Stimulated activated effector memory CD8-positive, alpha-beta T cell treated with anti-CD3 and anti-CD28 coated beads, Interleukin-12 subunit alpha, Interleukin-12 subunit beta, amount 100 ng/mL, for 72 hours (primary cell): ENCODE data around the gene INPP5D.

ENCODE experiments used
- ATAC-seq: fragments of 150-1000 bp; cut with Tn5 transposase; 2 replicates; pipeline ENCODE4 v1.10.0; 2021
- DNase-seq, 2 donors: peaks; one replicate each; pipeline ENCODE4 v3.0.0; 2021 to 2022; ENCODE audit warnings: low spot score in 2 of 2
- H3K27ac Mint-ChIP-seq: one replicate; pipeline ENCODE4 v1.8.0; 2022; ENCODE audit warnings: mild to moderate bottlenecking, mixed read lengths
- H3K36me3 Mint-ChIP-seq: one replicate; pipeline ENCODE4 v1.8.0; 2022; ENCODE audit warnings: mild to moderate bottlenecking, mixed read lengths
- H3K4me1 Mint-ChIP-seq: one replicate; pipeline ENCODE4 v1.8.0; 2022; ENCODE audit warnings: mixed read lengths
- H3K4me3 Mint-ChIP-seq: one replicate; pipeline ENCODE4 v1.8.0; 2022; ENCODE audit warnings: mild to moderate bottlenecking, mixed read lengths
- H3K9me3 Mint-ChIP-seq: one replicate; pipeline ENCODE4 v1.8.0; 2022; ENCODE audit warnings: mixed read lengths

The INPP5D gene

GRCh38 chr2:233223059-233223894 lies 163.1 kb downstream of the INPP5D start:
- ATAC-seq (no peak), DNase-seq (no peak)
- H3K27ac Mint-ChIP-seq = no peak overlapping the region
- peaks cover 16% of the 10 kb centered on the region for H3K4me1 Mint-ChIP-seq
- peaks cover 6% of the 10 kb centered on the region for H3K36me3 Mint-ChIP-seq
- H3K4me3 Mint-ChIP-seq = no peak overlapping the region
- H3K9me3 Mint-ChIP-seq = no peaks in the 10 kb centered on the region

DNA sequence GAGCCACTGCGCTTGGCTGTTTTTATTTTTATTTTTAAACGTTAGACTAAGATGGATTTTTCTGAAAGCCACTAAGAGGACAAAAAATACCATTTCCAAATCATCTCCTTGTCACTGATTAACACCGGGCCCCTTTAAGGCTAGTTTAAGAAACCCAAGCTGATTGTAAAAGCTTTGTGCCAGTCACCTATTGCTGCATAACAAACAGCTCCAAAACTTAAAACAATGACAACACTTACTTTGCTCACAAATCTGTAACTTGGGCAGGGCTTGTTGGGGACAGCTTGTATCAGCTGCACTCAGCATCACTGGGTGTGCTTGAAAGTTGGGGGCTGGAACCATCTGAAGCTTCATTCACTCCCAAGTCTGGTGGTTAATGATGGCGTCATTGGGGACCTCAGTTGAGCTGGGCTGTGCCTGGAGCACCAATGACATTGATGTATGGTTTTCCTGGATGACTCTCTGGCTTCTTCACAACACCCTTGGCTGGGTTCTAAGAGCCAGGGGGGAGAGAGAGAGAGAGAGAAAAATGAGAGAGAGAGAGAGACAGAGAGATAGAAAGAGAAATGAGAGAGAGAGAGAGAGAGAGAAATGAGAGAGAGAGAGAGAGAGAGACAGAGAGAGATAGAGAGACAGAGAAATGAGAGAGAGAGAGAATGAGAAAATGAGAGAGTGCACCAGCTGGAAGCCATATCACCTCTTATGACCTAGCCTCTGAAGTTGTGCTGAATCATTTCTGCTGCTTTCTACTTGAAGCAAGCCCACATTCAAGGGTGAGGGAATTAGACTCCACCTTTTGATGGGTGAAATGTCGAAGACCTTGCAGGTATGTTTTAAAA lies 165.3 kb downstream of the INPP5D start:
- H3K27ac Mint-ChIP-seq = peak overlapping the region; percentile 30
- H3K4me1 Mint-ChIP-seq = peaks cover 24% of the 10 kb centered on the region
- DNase-seq (no peak), ATAC-seq (peak; percentile 52)
- no peak overlapping the region for H3K4me3 Mint-ChIP-seq
- H3K36me3 Mint-ChIP-seq = peaks cover 6% of the 10 kb centered on the region
- H3K9me3 Mint-ChIP-seq = no peaks in the 10 kb centered on the region

GRCh38 chr2:233226511-233227031 lies 166.4 kb downstream of the INPP5D start:
- no peak for ATAC-seq
- Mint-ChIP-seq H3K27ac (no peak overlapping the region), H3K4me3 (no peak overlapping the region), H3K4me1 (peaks cover 33% of the 10 kb centered on the region), H3K9me3 (no peaks in the 10 kb centered on the region), H3K36me3 (peaks cover 16% of the 10 kb centered on the region)
- DNase-seq = no peak

DNA sequence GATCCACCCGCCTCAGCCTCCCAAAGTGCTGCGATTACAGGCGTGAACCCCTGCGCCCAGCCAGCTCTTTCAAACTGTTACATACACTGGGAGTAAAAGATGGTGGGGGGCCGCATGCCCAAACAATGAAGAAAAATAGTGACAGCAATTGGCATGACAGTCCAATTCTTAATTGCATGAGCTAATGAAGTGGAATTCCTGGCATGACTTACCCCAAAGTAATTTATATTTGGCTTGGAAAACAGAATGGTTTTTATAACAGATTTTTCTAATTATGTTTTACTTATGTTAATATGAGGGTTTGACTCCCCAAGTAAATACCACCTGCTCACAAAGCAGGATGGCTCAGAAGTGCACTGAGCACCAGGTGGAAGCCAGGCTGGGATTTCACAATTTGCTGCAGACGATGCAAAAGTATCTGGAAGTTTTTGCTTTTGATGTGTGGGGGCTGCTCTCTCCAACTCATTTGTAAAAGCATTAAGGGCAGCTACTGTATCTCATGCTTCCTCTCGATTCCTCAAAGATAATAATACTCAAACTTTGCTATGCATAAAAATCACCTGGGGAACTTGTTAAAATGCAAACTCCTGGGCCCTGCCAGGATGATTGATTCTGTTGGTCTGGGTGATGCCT lies 167.3 kb downstream of the INPP5D start:
- Mint-ChIP-seq H3K36me3 (peaks cover 19% of the 10 kb centered on the region), H3K27ac (no peak overlapping the region), H3K4me1 (peaks cover 42% of the 10 kb centered on the region), H3K9me3 (no peaks in the 10 kb centered on the region), H3K4me3 (no peak overlapping the region)
- DNase-seq (no peak), ATAC-seq (no peak)

DNA sequence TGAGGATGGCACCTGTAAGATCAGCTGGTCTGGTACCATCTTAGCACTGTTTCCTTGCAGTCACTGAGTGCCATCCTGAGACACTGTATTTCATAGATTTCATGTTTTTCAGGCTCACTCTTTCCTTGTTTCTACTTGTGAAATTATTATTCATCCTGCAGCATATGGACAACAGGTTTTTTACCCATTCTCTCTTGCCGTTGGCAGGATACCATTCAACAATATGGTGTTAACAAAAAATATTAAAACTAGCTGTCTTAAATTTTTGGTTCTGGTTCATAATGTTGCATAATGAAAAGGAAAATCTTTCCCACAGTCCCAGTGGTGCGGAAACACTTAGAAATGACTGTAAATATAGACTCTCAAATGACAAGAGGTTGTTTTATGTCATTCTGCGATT lies 168.2 kb downstream of the INPP5D start:
- Mint-ChIP-seq H3K4me1 (peaks cover 51% of the 10 kb centered on the region), H3K36me3 (peaks cover 19% of the 10 kb centered on the region), H3K4me3 (no peak overlapping the region), H3K27ac (no peak overlapping the region), H3K9me3 (no peaks in the 10 kb centered on the region)
- DNase-seq = no peak
- ATAC-seq = no peak

GRCh38 chr2:233233618-233234230 lies 173.6 kb downstream of the INPP5D start:
- no peak for DNase-seq
- Mint-ChIP-seq H3K27ac (peak overlapping the region; percentile 74), H3K36me3 (peaks cover 24% of the 10 kb centered on the region), H3K4me3 (peak overlapping the region; percentile 48), H3K9me3 (peaks cover 3% of the 10 kb centered on the region), H3K4me1 (peaks cover 73% of the 10 kb centered on the region)
- ATAC-seq = no peak

- DNase-seq (peak in 1 of 2 donors; percentile 22), ATAC-seq (peak; percentile 66)
- peak overlapping the region; percentile 74 for H3K27ac Mint-ChIP-seq
- peak overlapping the region; percentile 48 for H3K4me3 Mint-ChIP-seq
- H3K4me1 Mint-ChIP-seq = peaks cover 78% of the 10 kb centered on the region
- H3K36me3 Mint-ChIP-seq = peaks cover 24% of the 10 kb centered on the region
- H3K9me3 Mint-ChIP-seq = peaks cover 3% of the 10 kb centered on the region
Observed at GRCh38 chr2:233234264-233234663, 174.1 kb downstream of the INPP5D start.

DNA sequence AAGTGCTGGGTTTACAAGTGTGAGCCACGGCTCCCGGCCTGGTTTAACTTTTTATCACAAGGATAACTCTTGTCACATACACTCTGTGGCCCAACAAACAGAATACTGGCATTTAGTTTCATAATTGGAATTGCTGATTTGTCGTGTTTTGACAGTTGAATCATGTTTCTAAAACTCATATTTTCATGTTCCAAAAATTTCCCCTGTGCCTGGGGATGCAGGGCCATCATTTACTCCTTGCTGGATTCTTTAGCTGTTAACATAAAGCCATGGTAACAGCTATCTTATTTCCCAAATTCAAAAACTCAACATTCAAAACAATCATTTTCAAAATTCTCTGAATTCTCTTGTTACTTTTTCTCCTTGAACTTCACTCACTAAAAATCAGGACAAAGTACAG lies 174.9 kb downstream of the INPP5D start:
- H3K9me3 Mint-ChIP-seq = peaks cover 5% of the 10 kb centered on the region
- no peak for DNase-seq
- H3K4me1 Mint-ChIP-seq = peaks cover 82% of the 10 kb centered on the region
- H3K27ac Mint-ChIP-seq = peak overlapping the region; percentile 74
- peak overlapping the region; percentile 48 for H3K4me3 Mint-ChIP-seq
- no peak for ATAC-seq
- H3K36me3 Mint-ChIP-seq = peaks cover 24% of the 10 kb centered on the region

- H3K9me3 Mint-ChIP-seq = peaks cover 5% of the 10 kb centered on the region
- no peak overlapping the region for H3K4me3 Mint-ChIP-seq
- H3K4me1 Mint-ChIP-seq = peaks cover 80% of the 10 kb centered on the region
- DNase-seq (peak in 1 of 2 donors; percentile 46), ATAC-seq (no peak)
- no peak overlapping the region for H3K27ac Mint-ChIP-seq
- peaks cover 19% of the 10 kb centered on the region for H3K36me3 Mint-ChIP-seq
Observed at GRCh38 chr2:233235977-233236376, 175.8 kb downstream of the INPP5D start.

GRCh38 chr2:233236820-233237589 lies 176.9 kb downstream of the INPP5D start:
- no peak overlapping the region for H3K4me3 Mint-ChIP-seq
- H3K27ac Mint-ChIP-seq = no peak overlapping the region
- ATAC-seq (no peak), DNase-seq (no peak)
- peaks cover 83% of the 10 kb centered on the region for H3K4me1 Mint-ChIP-seq
- H3K9me3 Mint-ChIP-seq = peaks cover 5% of the 10 kb centered on the region
- peaks cover 10% of the 10 kb centered on the region for H3K36me3 Mint-ChIP-seq

DNA sequence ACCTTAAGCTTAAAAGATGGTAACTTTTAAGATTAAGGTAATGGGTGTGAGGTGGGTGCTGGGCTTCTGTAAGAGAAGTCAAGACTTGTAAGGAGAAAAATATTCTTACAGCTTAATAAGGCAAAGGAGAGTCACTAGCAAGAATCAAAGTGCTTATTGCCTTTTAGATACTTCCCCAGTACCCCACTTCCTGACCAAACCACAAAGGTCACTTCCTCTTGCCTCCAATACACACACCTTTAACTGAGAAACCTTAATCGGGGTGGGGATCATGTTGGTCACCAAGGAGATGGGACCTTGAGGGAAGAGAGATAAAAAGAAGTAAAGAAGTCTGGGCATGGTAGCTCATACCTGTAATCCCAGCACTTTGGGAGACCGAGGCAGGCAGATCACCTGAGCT lies 180.8 kb downstream of the INPP5D start:
- H3K9me3 Mint-ChIP-seq = peaks cover 5% of the 10 kb centered on the region
- DNase-seq = no peak
- H3K4me3 Mint-ChIP-seq = peak overlapping the region; percentile 36
- H3K27ac Mint-ChIP-seq = peak overlapping the region; percentile 64
- H3K4me1 Mint-ChIP-seq = peaks cover 54% of the 10 kb centered on the region
- peak; percentile 61 for ATAC-seq
- H3K36me3 Mint-ChIP-seq = no peaks in the 10 kb centered on the region

GRCh38 chr2:233241803-233242202 lies 181.7 kb downstream of the INPP5D start:
- Mint-ChIP-seq H3K27ac (peak overlapping the region; percentile 64), H3K4me1 (peaks cover 55% of the 10 kb centered on the region), H3K36me3 (peaks cover 7% of the 10 kb centered on the region), H3K9me3 (peaks cover 5% of the 10 kb centered on the region), H3K4me3 (peak overlapping the region; percentile 36)
- ATAC-seq (peak; percentile 6), DNase-seq (no peak)

DNA sequence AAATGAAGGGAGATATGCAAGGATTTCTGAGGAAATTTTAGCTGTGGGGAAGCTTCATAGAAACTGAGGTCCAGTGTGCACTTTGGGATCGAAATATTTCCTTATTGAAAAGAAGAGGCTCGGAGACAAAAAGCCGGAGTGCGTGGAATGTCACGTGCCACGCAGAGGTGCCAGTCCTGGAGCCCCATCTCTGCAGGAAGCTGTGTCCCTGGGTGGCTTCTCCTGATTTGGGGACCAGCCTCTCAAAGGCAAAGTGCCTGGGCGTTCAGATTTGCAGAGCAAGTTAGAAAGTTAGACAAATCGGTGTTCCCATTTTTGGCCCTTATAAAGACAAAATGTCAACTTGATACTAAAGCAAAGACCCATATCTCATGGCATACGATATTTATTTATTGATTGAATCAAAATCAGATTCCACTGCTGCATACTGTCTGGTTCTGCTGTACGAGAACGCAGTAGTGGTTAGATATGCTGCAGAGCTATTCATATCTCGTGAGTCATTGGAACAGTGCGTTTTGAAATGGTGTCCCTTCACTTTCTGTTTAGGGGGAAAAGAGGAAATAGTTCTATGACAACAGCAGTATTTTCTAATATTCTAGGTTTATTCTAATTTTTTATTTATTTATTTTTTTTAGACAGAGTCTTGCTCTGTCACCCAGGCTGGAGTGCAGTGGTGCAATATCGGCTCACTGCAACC lies 182.2 kb downstream of the INPP5D start:
- Mint-ChIP-seq H3K4me3 (no peak overlapping the region), H3K4me1 (peaks cover 55% of the 10 kb centered on the region), H3K36me3 (peaks cover 7% of the 10 kb centered on the region), H3K27ac (peak overlapping the region; percentile 64), H3K9me3 (peaks cover 3% of the 10 kb centered on the region)
- ATAC-seq (peak; percentile 77), DNase-seq (no peak)

DNA sequence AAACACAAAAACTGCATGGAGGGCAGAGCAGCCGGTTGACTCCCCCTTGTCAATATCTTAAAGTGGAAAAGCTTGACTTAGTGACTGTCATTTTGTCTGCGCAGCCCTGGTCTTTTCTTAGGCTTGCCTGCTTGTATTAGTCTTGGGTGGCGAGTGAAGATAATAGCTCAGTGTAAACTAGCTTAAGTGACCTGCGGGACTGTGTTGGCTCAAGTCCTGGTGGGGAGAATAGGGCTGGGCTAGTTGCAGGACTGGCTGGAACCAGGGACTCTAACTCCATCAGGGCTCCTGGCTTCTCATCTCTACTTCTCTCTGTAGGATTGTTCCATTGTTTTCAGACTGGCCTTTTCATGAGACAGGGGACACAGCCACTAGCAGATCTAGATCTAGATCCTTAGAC lies 183.2 kb downstream of the INPP5D start:
- Mint-ChIP-seq H3K4me3 (no peak overlapping the region), H3K9me3 (peaks cover 3% of the 10 kb centered on the region), H3K27ac (peak overlapping the region; percentile 32), H3K36me3 (peaks cover 7% of the 10 kb centered on the region), H3K4me1 (peaks cover 55% of the 10 kb centered on the region)
- ATAC-seq = no peak
- DNase-seq = no peak
